ENCODE data around the gene FGF14.
A peak's percentile ranks its signal among the peaks of the same experiment; 100 is the strongest.

The FGF14 gene

DNA sequence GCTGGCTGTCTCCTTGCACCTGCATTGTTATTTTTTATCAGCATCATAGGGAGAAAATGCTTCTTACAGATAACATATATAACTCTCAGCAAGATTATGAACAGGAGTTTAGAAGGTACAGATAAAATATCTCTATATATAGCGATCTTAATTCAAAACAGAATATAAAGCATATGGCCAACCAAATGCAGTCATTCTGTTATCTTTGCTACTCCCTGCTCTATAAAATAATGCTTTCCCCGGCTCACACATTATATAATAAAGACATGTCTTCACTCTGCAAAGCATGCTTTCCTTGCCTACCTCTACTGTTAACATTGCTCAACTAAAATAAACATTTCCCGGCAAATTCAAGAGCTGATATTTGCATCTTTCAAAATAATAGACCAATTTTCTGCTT lies 161.7 kb downstream of the FGF14 start:
- DNase-seq = no peak

DNA sequence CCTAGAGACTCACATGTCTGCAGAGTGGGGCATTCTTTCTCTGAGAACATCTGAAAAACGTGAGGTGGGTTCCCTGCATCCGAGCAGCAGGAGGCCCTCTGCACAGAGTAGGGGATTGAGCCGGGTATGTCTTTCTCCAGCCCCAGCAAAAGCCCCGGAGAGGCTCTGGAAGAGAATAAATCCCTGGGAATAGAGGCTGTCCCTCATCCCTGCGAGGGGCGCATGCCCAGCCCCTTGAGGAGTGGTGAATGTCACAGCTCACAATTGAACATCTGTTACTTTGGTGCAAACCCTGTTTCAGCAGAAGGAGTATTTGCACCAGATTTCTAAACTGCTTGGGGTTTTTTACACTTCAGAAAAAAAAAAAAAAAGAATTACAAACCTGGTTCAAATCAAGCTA lies 164.6 kb downstream of the FGF14 start:
- no peak for DNase-seq

DNA sequence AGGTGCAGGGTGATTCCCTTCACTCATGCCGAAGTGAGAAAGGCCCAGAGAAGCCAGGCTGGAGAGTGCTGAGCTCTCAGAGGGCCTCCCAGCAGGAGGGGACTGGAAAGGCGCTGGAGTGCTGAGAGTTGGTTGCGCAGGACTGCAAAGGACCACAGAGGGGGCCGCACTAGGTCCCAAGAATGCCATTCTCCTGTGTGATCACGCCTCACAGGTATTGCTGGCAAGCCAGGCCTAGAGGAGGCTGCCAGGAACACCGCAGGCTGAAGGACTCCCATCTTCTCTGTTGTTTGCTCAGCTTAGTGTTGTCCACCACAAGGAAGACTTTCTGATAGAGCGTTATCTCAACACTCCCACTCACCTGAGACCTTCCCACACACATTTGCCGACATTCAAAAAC lies 165.0 kb downstream of the FGF14 start:
- DNase-seq = no peak

DNA sequence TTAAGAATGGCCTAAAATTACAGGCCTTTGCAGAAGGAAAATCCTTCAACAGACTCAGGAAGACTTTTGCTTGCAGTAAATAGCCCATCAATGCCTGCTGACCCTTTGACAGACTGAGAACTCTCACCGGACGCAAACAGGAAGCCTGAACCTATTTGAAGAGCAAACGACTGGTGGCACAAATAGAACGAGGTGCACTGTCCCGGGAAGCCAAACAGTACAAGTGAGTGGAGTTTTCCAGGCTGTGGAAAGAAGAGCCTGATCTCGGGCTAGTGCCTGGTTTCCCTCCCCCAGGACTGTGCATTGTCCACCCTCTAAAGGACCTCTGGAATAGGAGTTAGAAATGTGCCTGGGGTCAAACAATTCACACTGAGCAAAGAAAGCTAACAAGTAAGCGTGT lies 165.5 kb downstream of the FGF14 start:
- DNase-seq = no peak

DNA sequence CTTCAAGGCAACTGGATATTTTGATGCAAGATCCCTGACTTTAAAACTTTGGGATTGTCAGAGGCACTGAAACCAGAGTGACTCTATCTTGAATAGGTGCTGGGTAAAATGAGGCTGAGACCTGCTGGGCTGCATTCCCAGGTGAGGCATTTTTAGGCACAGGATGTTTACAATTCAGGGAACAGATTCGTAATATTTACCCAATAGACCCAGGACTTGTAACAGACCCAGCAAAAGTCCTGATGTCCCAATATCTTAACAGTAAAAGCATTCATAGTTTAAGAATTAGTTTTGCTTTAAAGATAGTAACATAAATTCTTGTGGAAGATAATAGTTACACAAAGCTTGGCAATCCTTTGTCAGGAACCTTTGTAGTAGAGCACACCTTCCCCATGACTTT lies 166.2 kb downstream of the FGF14 start:
- no peak for DNase-seq

DNA sequence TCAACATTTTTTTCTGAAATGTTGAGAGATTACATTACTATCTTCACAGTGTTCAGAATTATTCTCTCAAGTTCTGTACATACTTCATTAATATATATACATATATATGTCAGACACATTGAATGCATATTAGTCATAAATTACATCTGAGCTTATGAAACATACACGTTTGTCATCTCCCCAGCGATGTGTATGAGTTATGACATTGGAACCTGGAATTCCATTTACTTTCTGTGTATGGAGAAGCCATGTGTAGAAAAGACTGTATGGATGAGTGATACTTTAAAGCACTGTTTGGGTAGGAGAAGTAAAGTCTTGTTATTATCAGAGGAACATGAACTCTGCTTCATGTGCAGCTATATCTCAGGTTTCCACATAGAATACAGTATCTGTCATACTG lies 167.2 kb downstream of the FGF14 start:
- DNase-seq = no peak

DNA sequence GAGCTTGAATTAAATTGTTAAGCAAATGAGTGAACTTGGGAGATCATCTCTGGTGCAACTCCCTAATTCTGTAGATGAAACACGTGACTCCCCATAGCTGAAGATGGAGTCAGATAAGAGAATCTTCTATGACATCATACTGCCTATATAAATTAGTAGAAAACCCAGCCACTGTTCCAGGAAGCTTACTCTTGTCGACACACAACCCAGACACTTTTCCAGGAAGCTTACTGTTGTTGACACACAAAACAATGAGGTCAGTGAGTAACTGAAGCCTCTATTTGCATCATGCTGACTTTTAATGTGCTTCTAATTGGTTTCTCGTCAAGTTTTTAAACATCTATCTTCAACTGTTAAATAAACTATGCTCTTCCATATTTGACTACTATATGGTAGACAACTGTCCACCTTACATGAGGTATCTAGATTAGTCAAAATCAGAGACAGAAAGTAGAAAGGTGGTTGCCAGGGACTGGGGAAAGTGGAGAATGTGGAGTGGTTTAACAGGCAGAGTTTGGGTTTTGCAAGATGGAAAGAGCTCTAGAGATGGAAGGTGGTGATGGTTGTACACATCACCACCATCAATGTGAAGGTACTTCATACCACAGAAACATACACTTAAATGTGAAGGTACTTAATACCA lies 168.2 kb downstream of the FGF14 start:
- peak in 1 of 5 experiments; percentile 28 for DNase-seq

DNA sequence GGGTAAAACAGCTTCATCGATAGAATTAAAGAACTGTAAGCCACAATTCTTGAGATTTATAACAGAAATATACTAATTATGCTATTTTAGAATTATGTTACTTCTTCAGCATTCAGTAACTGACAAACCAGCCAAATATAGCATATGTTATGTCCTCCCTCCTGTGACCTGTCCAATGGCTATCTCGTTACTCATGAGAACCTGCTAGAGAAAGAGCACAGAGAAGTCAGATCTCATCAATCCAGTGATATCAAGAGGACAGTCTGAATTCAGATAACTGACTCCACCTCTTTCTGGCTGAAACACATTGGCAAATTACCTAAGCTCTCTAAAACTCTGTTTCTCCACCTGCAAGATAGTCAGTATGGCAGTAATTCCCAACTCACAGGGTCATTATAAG lies 170.4 kb downstream of the FGF14 start:
- DNase-seq = no peak

DNA sequence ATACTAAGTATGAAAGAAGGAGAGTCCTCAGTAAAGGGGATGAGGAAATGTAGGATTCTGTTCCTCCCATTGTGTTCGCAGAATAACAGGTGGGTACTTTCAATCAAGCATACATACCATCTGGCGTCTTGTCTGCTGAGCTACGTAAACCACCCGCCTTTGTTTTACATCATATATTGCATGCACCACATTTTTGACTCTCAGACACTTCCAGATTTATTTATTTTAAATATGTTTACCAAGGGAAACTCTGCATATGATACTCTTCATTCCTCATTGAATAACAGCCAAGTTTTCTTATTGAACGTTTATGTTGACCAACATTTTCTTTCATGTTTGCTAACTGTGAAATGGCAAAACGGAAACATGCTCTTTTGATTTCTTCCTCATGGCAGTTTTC lies 174.1 kb downstream of the FGF14 start:
- DNase-seq = no peak

DNA sequence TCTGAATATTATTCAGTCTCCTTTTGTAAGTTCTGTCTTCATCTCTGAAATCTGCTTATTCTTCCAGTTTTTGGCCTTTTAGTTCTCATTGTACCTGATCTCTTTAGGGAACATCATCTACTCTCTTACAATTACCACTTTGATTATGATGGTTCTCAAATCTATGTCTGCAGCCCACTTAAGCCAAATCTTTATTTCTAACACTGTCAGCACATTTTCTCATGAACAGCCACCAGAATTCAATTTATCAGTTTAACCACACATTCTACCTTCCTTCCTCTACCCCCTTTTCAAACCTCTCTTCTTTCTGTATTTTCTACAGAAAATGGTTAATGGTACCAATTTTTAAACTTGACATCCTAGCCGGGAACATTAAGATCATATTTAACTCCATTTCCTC lies 175.3 kb downstream of the FGF14 start:
- no peak for DNase-seq

DNA sequence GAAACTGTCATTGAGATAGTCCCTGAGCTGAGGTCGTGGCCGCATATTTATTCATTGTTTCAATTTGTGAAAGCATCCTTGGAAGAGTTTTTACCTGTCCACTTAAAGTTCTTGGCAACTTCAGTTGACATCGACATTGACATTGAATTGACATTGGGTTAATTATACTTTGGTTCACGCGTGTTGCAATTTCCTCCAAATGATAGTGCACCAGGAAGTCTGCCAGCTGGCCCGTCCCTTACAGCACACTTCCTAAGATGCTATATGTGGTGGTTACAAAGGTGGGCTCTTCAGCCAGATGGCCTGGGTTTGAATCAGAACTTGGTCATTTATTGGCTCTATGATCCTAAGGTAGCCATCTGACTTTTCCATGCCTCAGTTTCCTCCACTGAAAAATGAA lies 176.0 kb downstream of the FGF14 start:
- no peak for DNase-seq

DNA sequence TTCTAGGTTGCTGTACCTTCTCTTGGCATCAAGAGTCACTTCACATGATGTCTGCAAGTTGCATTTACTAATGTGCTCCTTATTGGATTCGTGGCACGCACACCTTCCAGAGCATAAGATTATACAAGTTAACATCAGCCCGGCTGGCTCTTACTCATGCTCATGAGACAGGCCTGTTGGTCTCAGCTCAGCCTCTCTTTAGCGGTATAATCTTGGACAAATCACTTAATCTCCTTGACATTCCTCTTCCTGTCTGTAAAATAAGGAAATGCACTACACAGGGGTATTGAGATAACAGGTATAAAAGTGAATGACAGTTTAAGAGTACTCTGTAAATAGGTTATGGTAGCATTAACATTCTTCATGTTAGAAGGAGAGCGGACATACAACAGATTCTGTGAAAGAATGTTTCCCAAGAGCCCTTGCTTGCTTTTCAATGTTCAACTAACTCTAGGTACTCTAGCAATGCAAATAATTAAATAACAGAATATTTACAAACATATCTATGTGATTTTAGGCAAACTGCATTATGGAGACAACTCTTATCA lies 181.1 kb downstream of the FGF14 start:
- DNase-seq = no peak

DNA sequence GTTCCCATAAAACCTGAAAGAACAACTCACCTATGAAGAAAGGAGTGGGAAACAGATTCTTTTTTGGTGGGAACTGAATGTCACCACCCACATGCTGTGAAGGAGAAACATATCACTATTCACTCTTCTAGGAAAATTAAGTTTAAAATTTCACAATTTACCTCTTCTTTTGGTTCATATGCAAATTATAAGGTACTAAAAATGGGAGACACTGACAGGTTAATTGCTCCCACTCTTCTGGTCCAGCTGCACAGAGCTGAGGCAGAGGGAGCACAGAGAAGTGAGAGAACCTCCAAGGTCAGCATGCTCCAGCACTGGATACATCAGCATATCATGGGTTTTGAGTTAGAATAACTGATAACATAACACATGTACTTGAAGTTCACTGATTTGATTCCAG lies 186.9 kb downstream of the FGF14 start:
- DNase-seq = no peak

DNA sequence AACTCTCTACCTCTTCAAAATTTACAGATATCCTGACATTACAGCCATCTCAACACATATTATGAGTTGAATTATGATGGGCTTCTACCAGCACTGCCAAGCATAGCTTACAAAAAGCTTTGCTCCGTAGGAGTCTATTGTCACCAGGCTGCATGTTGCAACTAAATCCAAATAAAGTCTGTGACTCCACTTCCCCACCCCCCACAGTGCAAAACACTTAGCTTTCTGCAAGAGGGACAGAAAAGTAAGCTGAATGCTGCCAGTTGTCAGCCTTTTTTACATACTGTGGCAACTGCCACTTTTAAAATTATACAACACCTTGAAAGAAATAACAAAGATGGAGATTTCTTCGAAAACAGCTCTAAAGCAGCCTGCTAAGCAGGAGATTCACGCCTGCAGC lies 189.1 kb downstream of the FGF14 start:
- DNase-seq = no peak

DNA sequence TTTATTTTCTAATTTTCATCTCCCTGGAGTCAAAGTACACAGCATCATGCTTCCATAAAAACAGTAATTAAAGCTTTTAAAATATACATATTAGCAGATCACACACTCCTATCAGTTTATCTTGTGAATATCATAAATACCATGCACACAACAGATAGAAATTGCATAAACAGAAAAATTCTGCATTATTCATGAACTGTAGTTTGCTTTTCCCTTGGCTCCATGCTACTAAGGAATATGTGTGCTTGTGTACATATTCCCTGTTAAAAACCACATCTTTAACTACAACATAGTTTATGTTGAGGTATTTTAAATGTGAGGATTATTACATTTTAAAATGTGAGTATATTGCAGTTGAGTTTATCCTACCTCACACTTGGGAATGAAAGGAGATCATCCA lies 193.5 kb downstream of the FGF14 start:
- DNase-seq = no peak

DNA sequence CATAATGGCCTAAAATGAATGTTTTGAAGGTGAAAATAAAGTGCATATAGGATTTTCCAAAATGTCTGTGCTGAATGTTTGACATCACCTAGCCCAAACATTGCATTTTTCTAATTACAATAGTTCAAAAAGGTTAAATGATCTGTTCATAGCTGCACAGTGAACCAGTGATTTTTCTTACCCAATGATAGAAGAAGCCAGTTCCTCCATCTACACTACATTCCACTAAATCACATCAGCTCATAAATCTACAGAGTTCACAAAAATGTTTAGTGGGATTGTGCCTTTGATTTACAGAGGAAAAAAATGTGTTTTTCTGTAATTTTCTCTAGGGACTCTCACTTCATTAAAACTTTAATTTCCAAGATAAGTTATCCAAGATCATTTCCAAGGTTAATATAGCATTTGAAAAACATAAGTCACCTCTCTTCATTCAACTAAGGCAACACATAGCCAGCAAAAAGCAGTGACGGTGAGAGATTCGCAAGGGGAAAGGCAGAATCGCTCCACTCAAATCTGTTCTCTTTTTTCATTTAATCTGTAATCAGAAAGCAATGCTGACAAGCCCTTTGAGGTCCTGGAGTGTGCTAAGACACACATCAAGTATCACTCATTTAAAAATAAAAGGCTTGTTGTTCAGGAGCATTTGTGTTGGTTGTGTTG lies 194.0 kb downstream of the FGF14 start:
- no peak for DNase-seq

DNA sequence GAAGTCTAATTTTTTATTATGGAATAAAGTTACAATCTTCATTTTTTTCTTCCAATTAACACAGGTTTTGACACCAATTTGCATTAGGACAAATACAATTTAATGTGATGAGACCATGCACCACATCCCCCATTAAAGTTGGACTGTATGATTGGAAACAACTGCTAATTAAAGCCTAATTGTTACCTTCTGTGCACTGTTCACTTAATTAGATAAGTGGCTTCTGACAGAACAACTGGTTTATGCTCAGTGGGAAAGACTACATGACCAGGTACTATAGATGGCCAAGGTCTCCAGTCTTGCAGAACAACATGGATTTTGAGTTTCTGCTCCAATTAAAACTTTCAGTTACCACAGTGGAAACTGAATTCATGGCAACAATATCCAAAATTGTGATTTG lies 198.1 kb downstream of the FGF14 start:
- no peak for DNase-seq

DNA sequence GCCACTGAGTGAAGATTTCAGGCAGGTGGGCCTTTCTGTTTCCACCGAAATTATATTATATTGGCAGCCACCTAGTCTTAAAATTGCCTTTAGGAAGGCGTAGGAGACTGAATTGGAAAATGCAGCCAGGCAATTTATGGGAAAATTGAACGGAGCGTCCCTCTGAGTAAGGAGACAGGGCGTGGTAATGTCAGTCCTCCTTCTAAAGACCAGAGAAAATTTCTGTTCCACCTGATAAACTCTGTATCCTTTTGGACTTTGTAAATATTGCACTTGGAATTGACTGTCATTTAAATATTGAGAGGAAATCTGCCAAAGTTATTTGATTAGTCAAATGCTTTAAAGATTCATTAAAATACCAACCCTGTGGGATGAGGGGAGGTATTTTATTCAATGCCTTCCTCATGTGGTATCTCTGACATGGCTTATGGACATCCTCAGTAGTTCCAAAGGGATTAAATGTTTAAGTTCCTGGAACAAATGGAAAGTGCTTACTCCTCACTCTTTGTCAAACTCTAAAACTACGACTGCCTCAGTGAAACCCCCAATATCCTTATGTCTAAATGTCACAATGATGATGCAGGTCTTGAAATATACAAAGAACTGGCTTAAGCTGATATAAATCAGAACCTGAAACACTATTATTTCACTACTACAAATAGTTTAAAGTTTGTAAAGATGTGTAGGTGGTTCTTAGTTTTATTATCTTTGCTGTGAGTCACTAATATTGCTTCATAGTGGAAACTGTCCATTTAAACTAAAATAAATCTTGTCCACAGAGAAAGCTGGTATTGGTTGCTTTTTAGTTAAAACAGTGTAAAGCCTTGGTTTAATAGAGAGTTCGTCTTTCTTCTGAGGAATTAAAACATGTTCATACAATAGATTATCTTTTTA lies 203.2 kb downstream of the FGF14 start:
- no peak for DNase-seq

DNA sequence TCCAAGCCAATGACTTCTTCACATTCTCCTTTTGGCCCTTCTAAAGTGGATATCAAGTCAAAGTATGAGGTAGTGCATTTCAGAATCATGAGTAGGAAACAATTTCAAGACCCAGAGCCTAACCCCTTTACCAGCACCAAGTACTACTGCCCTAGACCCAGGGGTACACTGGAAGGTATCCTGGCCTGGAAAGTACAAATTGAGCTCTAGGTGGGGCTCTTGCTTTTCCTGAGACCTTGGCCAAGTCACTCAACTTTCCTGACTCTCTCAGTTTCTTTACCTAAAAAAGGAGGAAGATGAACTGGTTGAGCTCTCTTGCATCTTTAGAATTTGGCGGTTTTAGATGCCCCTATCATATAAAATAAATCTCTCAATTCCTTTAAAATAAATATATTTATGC lies 204.7 kb downstream of the FGF14 start:
- no peak for DNase-seq

DNA sequence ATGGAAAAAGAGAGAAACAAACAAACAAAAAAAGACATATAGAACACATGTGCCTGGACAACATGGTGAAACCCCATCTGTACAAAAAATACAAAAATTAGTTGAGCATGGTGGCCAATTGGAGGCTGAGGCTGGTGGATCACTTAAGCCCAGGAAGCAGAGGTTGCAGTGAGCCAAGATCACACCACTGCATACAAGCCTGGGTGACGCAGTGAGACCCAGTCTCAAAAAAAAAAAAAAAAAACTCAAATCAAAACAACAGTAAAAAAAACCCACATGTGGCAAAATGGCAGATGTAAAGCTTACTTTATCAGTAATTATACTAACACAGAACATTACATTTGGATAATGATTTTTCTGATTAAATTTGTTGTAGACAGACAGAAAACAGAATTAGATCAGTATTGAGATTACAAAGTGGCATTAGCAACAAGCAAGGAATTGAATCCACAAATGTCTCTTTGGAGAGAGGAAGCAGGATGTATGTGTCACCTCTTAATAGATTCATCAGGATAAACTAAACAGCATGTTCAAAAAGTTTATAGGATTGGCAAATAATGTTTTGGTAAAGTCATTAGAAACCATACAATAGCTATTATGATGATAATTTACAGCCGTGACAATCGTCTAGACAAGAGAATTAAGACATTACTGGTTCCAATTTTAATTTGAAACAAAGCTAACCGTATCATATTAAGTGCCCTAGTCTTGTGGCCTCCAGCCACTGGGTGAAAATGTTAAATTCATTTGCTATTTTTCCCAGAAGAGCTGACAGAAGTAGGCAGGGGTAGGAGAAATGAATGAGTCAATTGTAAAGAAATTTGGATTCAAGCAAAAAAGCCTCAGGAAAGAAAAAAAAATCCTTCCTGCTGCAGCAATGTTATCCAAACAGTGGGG lies 206.0 kb downstream of the FGF14 start:
- DNase-seq = no peak

DNA sequence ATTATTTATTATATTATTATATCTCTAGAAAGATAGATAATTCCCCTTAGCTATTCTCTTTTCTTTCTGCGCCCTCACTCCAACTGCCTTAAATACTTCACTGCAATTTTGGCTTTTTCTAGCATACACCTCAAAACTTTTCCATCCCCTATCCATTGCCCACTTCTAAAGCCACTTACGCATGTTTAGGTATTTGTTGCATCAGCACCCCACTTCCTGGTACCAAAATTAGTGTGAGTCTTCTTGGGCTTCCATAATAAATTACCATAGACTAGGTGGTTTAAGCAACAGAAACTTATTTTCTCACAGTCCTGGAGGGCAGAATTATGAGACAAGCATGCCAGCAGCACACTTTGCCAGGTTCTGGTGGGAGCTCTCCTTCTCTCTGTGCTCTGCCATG lies 209.0 kb downstream of the FGF14 start:
- DNase-seq = no peak

DNA sequence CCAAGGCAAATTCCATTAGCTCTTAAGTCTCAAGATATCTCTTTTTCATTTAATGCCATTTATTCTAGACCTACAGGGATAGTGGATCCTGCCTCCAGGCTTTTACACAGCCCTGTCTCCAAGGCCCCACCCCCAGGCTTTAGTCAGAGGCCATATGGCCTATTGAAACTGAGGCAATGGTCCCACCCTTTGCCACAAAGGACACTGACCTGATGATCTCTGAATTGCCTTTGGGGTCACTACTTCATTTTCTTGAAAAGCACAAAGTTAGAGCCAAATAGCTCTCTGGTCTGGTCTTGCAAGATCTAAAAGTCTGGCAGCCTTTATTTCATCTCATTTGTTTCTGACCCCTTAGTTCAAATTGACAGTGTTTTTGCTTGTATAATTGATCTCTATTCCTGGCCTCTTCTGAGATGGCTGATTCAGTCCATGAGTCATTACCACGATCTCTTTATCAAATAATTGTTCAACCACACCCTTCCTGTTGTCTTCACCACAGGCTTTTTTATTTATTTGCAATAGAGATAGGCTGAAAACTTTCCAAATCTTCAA lies 209.8 kb downstream of the FGF14 start:
- DNase-seq = peak in 1 of 5 experiments; percentile 3
